Measurements from ENCODE around the gene ZFPM1.

GRCh38 chr16:88502371-88502770 is 49.3 kb downstream of the ZFPM1 start:
- TF ChIP-seq SUZ12 (IDR thresholded peaks at IDR 0.05; ENCODE audit: low read length) (no peak), GABPA (IDR thresholded peaks at IDR 0.05; ENCODE audit: borderline replicate concordance, insufficient read depth, low read length) (no peak), RAD21 (IDR thresholded peaks at IDR 0.05 in 1 of 2, conservative IDR thresholded peaks at IDR 0.05 in 1 of 2; ENCODE audit: low read depth in 2 of 2, low read length in 2 of 2) (no peak), CTCF (IDR thresholded peaks at IDR 0.05; ENCODE audit: control extremely low read depth in 1 of 3, insufficient read depth in 1 of 3, low read depth in 1 of 3, low read length in 3 of 3) (no peak), POLR2A (IDR thresholded peaks at IDR 0.05; ENCODE audit: control extremely low read depth in 1 of 2, low read depth in 2 of 2, low read length in 2 of 2) (no peak), ZNF274 (IDR thresholded peaks at IDR 0.05; ENCODE audit: borderline replicate concordance, extremely low read depth, low read length) (no peak), SP1 (IDR thresholded peaks at IDR 0.05; ENCODE audit: low read depth, low read length) (no peak), RBBP5 (IDR thresholded peaks at IDR 0.05; ENCODE audit: borderline replicate concordance, low read depth, low read length) (no peak), EGR1 (IDR thresholded peaks at IDR 0.05; ENCODE audit: borderline replicate concordance, low read depth, low read length) (no peak), POLR2AphosphoS5 (IDR thresholded peaks at IDR 0.05; ENCODE audit: low read depth, low read length) (no peak), ATF3 (IDR thresholded peaks at IDR 0.05; ENCODE audit: insufficient read depth, low read depth, low read length) (no peak)
